Upper lobe of left lung (tissue), 6 donors: ENCODE measurements around the gene SETD5. TPM values are rescaled to one million over a fixed set of nuclear protein-coding genes. Genes with fewer than 3 reads are reported as not detected.

Source experiments
- ATAC-seq, 2 donors: fragments of 200-7000 bp; cut with Tn5 transposase; one replicate each; pipeline ENCODE4 v1.9.1; 2022; ENCODE audit warnings: mild to moderate bottlenecking in 2 of 2, moderate library complexity in 2 of 2; ENCODE audit not compliant: low FRiP score in 2 of 2
- DNase-seq, 2 donors: peaks; one replicate each; pipeline ENCODE4 v3.0.0-alpha.2; 2019 to 2020
- H3K27ac ChIP-seq, 4 donors: fragments of 200-600 bp; sonication (generic); one replicate each; pipeline ENCODE4 v1.5.1; 2016 to 2019
- H3K27me3 ChIP-seq, 4 donors: fragments of 200-600 bp; sonication (generic); one replicate each; pipeline ENCODE4 v1.5.1; 2017 to 2019
- H3K36me3 ChIP-seq, 4 donors: fragments of 200-600 bp; sonication (generic); one replicate each; pipeline ENCODE4 v1.5.1; 2016 to 2019
- H3K4me1 ChIP-seq, 4 donors: fragments of 200-600 bp; sonication (generic); one replicate each; pipeline ENCODE4 v1.5.1; 2018 to 2019
- H3K4me3 ChIP-seq, 4 donors: fragments of 200-600 bp; sonication (generic); one replicate each; pipeline ENCODE4 v1.5.1; 2017 to 2019; ENCODE audit warnings: mild to moderate bottlenecking in 2 of 4, moderate library complexity in 1 of 4
- H3K9me3 ChIP-seq, 4 donors: fragments of 200-600 bp; sonication (generic); one replicate each; pipeline ENCODE4 v1.5.1; 2018 to 2019
- EP300 ChIP-seq, 4 donors: sonication (generic); formaldehyde crosslinking; IDR thresholded peaks; one replicate each; pipeline ENCODE4 v1.5.1; 2017; ENCODE audit warnings: antibody characterized with exemption in 4 of 4, control low read depth in 2 of 4
- POLR2A ChIP-seq, 4 donors: fragments of 450-650 bp; IDR thresholded peaks; one replicate each; pipeline ENCODE4 v1.5.1; 2016 to 2017; ENCODE audit warnings: antibody characterized with exemption in 4 of 4, mild to moderate bottlenecking in 2 of 4
- POLR2AphosphoS5 ChIP-seq, 2 donors: sonication (generic); formaldehyde crosslinking; IDR thresholded peaks; one replicate each; pipeline ENCODE4 v1.5.1; 2017; ENCODE audit warnings: antibody characterized with exemption in 2 of 2
- WGBS, 2 donors: methylation state at CpG; one replicate each; pipeline ENCODE4 v1.1.5; 2017 to 2018; 5-methylcytosine and 5-hydroxymethylcytosine counted together
- total RNA-seq, 6 donors: library from RNA; depleted of rRNA in 4 of 6; stranded (reverse); fragments of >200 nt in 4 of 6; gene quantifications; one replicate each; pipeline versions ENCODE4 v1.1.0 to v1.2.1, GENCODE V29; 2016 to 2021
- TF ChIP-seq, protein P1 (sequence below), 6 experiments: fragments of 450-650 bp in 4 of 6; fragments of 200-600 bp in 2 of 6; sonication (generic) in 2 of 6; IDR thresholded peaks; one replicate each; pipeline ENCODE4 v1.5.1; 2016 to 2019; ENCODE audit warnings: antibody characterized with exemption in 6 of 6
- donor health status: DM: no; HTN: no; CAD: no; lungs with moderate emphysema.
- donor health status: DM: no; HTN: yes; CAD: no; lungs with severe emphysema.

Gene SETD5
- total RNA-seq, 6 donors from 2014 or later: 75.1 to 213 (median 113) TPM

GRCh38 chr3:9455596-9456131, 58.2 kb downstream of the SETD5 start:
- no peak overlapping the region for H3K4me3 ChIP-seq
- 100% methylated on average over 1 of the region's 1 CpG for WGBS, 2 donors
- peaks cover 35 to 98% (median 53%) of the 10 kb centered on the region in 4 donors for H3K36me3 ChIP-seq

DNA sequence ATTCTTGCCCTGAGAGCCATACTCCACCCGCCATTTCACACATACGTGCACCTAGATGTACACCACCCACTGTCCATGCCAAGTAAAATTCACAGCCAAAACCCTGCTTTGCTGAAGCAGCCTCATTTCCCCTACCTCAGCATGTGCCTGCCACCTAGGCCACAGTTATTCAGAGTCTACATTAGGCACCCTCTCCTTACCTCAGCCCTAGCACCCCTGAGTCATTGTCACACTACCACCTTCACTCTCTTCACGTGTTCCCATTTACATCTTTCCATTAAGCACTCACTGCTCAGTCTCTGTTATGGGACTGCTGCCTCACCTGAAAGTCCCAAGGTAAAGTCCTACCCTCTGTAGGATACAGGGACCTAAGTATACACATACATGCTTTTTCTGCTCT, 70.0 kb downstream of the SETD5 start:
- Histone ChIP-seq H3K4me3 (no peak overlapping the region), H3K9me3 (no peaks in the 10 kb centered on the region), H3K36me3 (peaks cover 49 to 100% (median 88%) of the 10 kb centered on the region in 4 donors), H3K4me1 (no peaks in the 10 kb centered on the region), H3K27ac (no peak overlapping the region), H3K27me3 (no peaks in the 10 kb centered on the region)
- ATAC-seq (no peak), DNase-seq (no peak)
- 89 to 93% methylated on average over 3 of the region's 3 CpGs for WGBS, 2 donors
- no peak for TF ChIP-seq POLR2AphosphoS5 (IDR thresholded peaks at IDR 0.05)
- TF ChIP-seq EP300 (IDR thresholded peaks at IDR 0.05): no peak
- no peak for TF ChIP-seq POLR2A (IDR thresholded peaks at IDR 0.05)
- TF ChIP-seq, protein P1, sequence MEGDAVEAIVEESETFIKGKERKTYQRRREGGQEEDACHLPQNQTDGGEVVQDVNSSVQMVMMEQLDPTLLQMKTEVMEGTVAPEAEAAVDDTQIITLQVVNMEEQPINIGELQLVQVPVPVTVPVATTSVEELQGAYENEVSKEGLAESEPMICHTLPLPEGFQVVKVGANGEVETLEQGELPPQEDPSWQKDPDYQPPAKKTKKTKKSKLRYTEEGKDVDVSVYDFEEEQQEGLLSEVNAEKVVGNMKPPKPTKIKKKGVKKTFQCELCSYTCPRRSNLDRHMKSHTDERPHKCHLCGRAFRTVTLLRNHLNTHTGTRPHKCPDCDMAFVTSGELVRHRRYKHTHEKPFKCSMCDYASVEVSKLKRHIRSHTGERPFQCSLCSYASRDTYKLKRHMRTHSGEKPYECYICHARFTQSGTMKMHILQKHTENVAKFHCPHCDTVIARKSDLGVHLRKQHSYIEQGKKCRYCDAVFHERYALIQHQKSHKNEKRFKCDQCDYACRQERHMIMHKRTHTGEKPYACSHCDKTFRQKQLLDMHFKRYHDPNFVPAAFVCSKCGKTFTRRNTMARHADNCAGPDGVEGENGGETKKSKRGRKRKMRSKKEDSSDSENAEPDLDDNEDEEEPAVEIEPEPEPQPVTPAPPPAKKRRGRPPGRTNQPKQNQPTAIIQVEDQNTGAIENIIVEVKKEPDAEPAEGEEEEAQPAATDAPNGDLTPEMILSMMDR (IDR thresholded peaks at IDR 0.05): no peak

More at GRCh38 chr3:9455596-9456131, 58.2 kb downstream of the SETD5 start:
- H3K9me3 ChIP-seq: no peaks in the 10 kb centered on the region
- ATAC-seq (no peak), DNase-seq (no peak)
- no peaks in the 10 kb centered on the region for H3K27me3 ChIP-seq
- TF ChIP-seq POLR2AphosphoS5 (IDR thresholded peaks at IDR 0.05) (no peak), POLR2A (IDR thresholded peaks at IDR 0.05) (no peak), EP300 (IDR thresholded peaks at IDR 0.05) (no peak)
- TF ChIP-seq, protein P1 (IDR thresholded peaks at IDR 0.05): no peak
- peaks cover 0 to 5% (median 2%) of the 10 kb centered on the region in 4 donors for H3K4me1 ChIP-seq
- no peak overlapping the region for H3K27ac ChIP-seq

GRCh38 chr3:9468460-9468859, 71.0 kb downstream of the SETD5 start:
- H3K9me3 ChIP-seq: no peaks in the 10 kb centered on the region
- H3K36me3 ChIP-seq: peaks cover 52 to 100% (median 89%) of the 10 kb centered on the region in 4 donors
- no peaks in the 10 kb centered on the region for H3K27me3 ChIP-seq
- ATAC-seq (no peak), DNase-seq (no peak)
- TF ChIP-seq EP300 (IDR thresholded peaks at IDR 0.05): no peak
- TF ChIP-seq POLR2A (IDR thresholded peaks at IDR 0.05): no peak
- no peak for TF ChIP-seq POLR2AphosphoS5 (IDR thresholded peaks at IDR 0.05)
- TF ChIP-seq, protein P1 (IDR thresholded peaks at IDR 0.05): no peak
- H3K4me3 ChIP-seq: no peak overlapping the region
- 81 to 88% methylated on average over 7 of the region's 7 CpGs for WGBS, 2 donors
- no peaks in the 10 kb centered on the region for H3K4me1 ChIP-seq
- H3K27ac ChIP-seq: no peak overlapping the region

DNA sequence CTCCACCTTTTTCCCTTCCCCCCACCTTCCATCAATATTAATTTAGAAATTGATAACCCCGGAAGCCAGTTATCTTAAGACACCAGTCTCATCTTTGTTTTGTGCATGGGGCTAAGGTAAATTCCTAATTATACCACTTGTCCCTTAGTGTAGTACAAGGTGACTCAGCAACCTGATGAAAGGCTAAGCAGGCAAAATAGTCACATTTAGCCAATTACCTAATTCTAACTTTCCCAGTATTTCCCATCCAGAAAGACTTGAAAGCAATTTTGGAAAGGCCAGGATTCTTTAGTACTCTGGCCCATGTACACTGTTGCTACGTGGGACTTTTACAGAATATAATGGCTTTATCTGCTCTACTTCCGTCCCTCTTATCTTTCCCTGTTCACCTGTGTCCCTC, 72.6 kb downstream of the SETD5 start:
- Histone ChIP-seq H3K27me3 (no peaks in the 10 kb centered on the region), H3K9me3 (no peaks in the 10 kb centered on the region), H3K27ac (no peak overlapping the region), H3K4me1 (no peaks in the 10 kb centered on the region), H3K4me3 (no peak overlapping the region), H3K36me3 (peaks cover 56 to 100% (median 89%) of the 10 kb centered on the region in 4 donors)
- no peak for ATAC-seq
- TF ChIP-seq POLR2AphosphoS5 (IDR thresholded peaks at IDR 0.05) (no peak), EP300 (IDR thresholded peaks at IDR 0.05) (no peak), POLR2A (IDR thresholded peaks at IDR 0.05) (no peak)
- TF ChIP-seq, protein P1 (IDR thresholded peaks at IDR 0.05): no peak
- DNase-seq: no peak
- WGBS, 2 donors: 92 to 95% methylated on average over 3 of the region's 3 CpGs

GRCh38 chr3:9473496-9474065, 76.2 kb downstream of the SETD5 start:
- Histone ChIP-seq H3K27me3 (no peaks in the 10 kb centered on the region), H3K36me3 (peaks cover 59 to 100% (median 86%) of the 10 kb centered on the region in 4 donors), H3K9me3 (no peaks in the 10 kb centered on the region), H3K27ac (no peak overlapping the region), H3K4me1 (no peaks in the 10 kb centered on the region), H3K4me3 (no peak overlapping the region)
- ATAC-seq (no peak), DNase-seq (no peak)
- TF ChIP-seq, protein P1 (IDR thresholded peaks at IDR 0.05): no peak
- TF ChIP-seq POLR2AphosphoS5 (IDR thresholded peaks at IDR 0.05): no peak
- TF ChIP-seq EP300 (IDR thresholded peaks at IDR 0.05): no peak
- TF ChIP-seq POLR2A (IDR thresholded peaks at IDR 0.05): no peak
